GM18498 (cell line): ENCODE results near the gene RAB6B.

Experiments
- ATAC-seq: cut with Tn5 transposase; IDR thresholded peaks from one replicate; pipeline ENCODE4 v1.9.1; 2021; ENCODE audit warnings: mild to moderate bottlenecking, moderate library complexity; ENCODE audit not compliant: unreplicated experiment

The RAB6B gene

GRCh38 chr3:133838296-133838789 is 57.3 kb downstream of the RAB6B start:
- ATAC-seq: no peak

- no peak for ATAC-seq
Observed at GRCh38 chr3:133837487-133838295, 58.0 kb downstream of the RAB6B start.

GRCh38 chr3:133836497-133837158 is 59.1 kb downstream of the RAB6B start:
- no peak for ATAC-seq

- no peak for ATAC-seq
Observed at GRCh38 chr3:133835961-133836360, 59.7 kb downstream of the RAB6B start.

- no peak for ATAC-seq
Observed at GRCh38 chr3:133835418-133835743, 60.3 kb downstream of the RAB6B start.

- ATAC-seq: no peak
Observed at GRCh38 chr3:133834621-133835417, 60.9 kb downstream of the RAB6B start.

GRCh38 chr3:133833880-133834620 is 61.6 kb downstream of the RAB6B start:
- no peak for ATAC-seq

GRCh38 chr3:133833267-133833666 is 62.4 kb downstream of the RAB6B start:
- no peak for ATAC-seq

GRCh38 chr3:133832802-133833144 is 62.9 kb downstream of the RAB6B start:
- ATAC-seq: no peak

- no peak for ATAC-seq
Observed at GRCh38 chr3:133831966-133832801, 63.5 kb downstream of the RAB6B start.

- ATAC-seq: no peak
Observed at GRCh38 chr3:133830071-133830470, 65.6 kb downstream of the RAB6B start.

GRCh38 chr3:133829310-133829707 is 66.4 kb downstream of the RAB6B start:
- ATAC-seq: no peak

GRCh38 chr3:133828576-133829309 is 66.9 kb downstream of the RAB6B start:
- no peak for ATAC-seq

- ATAC-seq: no peak
Observed at GRCh38 chr3:133827684-133828083, 68.0 kb downstream of the RAB6B start.

- no peak for ATAC-seq
Observed at GRCh38 chr3:133827136-133827535, 68.5 kb downstream of the RAB6B start.

GRCh38 chr3:133825969-133826727 is 69.5 kb downstream of the RAB6B start:
- no peak for ATAC-seq

GRCh38 chr3:133824961-133825485 is 70.7 kb downstream of the RAB6B start:
- no peak for ATAC-seq
